HepG2 (cell line): Measurements from ENCODE around the gene DSTN. TPM values are rescaled to one million over a fixed set of nuclear protein-coding genes. Genes with fewer than 3 reads are reported as not detected.

Source experiments
- ARID5B ChIP-seq: IDR thresholded peaks from 2 replicates; pipeline ENCODE4 v1.4.0; 2020; ENCODE audit warnings: mild to moderate bottlenecking, missing genetic modification reagents
- FOSL1 ChIP-seq: sonication (generic); formaldehyde crosslinking; IDR thresholded peaks from 2 replicates; pipeline ENCODE4 v1.9.0; 2021; ENCODE audit warnings: missing genetic modification reagents, borderline replicate concordance
- FOXK2 ChIP-seq: fragments of 450-650 bp; IDR thresholded peaks from 2 replicates; pipeline ENCODE4 v1.6.1; 2016
- IRX3 ChIP-seq: sonication (generic); formaldehyde crosslinking; IDR thresholded peaks from 2 replicates; pipeline ENCODE4 v1.8.1; 2023; ENCODE audit warnings: mild to moderate bottlenecking, low read depth, missing genetic modification reagents, borderline replicate concordance
- KLF6 ChIP-seq: IDR thresholded peaks from 2 replicates; pipeline ENCODE4 v1.8.0; 2016; ENCODE audit warnings: missing biosample characterization, missing genetic modification reagents
- MTERF4 ChIP-seq: sonication (generic); formaldehyde crosslinking; IDR thresholded peaks from 2 replicates; pipeline ENCODE4 v1.8.0; 2023; ENCODE audit warnings: mild to moderate bottlenecking, missing genetic modification reagents
- RBM22 ChIP-seq: fragments of 200-400 bp; formaldehyde crosslinking; optimal IDR thresholded peaks from 2 replicates; pipeline ENCODE3; 2017; ENCODE audit warnings: mild to moderate bottlenecking, low read length, moderate library complexity
- THYN1 ChIP-seq: sonication (generic); formaldehyde crosslinking; IDR thresholded peaks from 2 replicates; pipeline ENCODE4 v1.8.1; 2023; ENCODE audit warnings: low read depth, mild to moderate bottlenecking, moderate library complexity, missing genetic modification reagents, borderline replicate concordance
- ZNF407 ChIP-seq: sonication (generic); formaldehyde crosslinking; IDR thresholded peaks from one replicate; pipeline ENCODE4 v1.5.1; 2020; ENCODE audit warnings: mild to moderate bottlenecking, missing genetic modification reagents; ENCODE audit errors: not compliant biosample characterization
- ZNF512B ChIP-seq: sonication (generic); formaldehyde crosslinking; IDR thresholded peaks from 2 replicates; pipeline ENCODE4 v1.5.1; 2020; ENCODE audit warnings: missing genetic modification reagents, mild to moderate bottlenecking, borderline replicate concordance
- ZNF775 ChIP-seq: sonication (generic); formaldehyde crosslinking; IDR thresholded peaks from 2 replicates; pipeline ENCODE4 v1.4.0; 2020; ENCODE audit warnings: missing genetic modification reagents, mild to moderate bottlenecking, moderate library complexity, borderline replicate concordance
- ZNF891 ChIP-seq: sonication (generic); formaldehyde crosslinking; IDR thresholded peaks from 2 replicates; pipeline ENCODE4 v1.5.0; 2020; ENCODE audit warnings: mild to moderate bottlenecking, missing genetic modification reagents
- polyA plus RNA-seq, 8 experiments: library from polyadenylated mRNA; depleted of rRNA in 3 of 8; stranded (reverse) in 7 of 8; unstranded in 1 of 8; fragments of >200 nt; fragmentation: Illumina TruSeq in 4 of 8; extraction: Trizol in 4 of 8; gene quantifications; 2 replicates each; pipeline versions ENCODE4 v1.2.1 to v1.2.3, GENCODE V29; 2011 to 2016; ENCODE audit warnings: low read depth in 4 of 8, missing spikeins in 1 of 8, mixed read lengths in 1 of 8; ENCODE audit not compliant: insufficient read depth in 1 of 8
- total RNA-seq, 5 experiments: library from RNA; depleted of rRNA; stranded (reverse); fragments of >200 nt; fragmentation: Illumina TruSeq; extraction: Trizol; gene quantifications; 2 replicates each; pipeline ENCODE4 v1.2.3, GENCODE V29; 2016; ENCODE audit warnings: low read depth in 1 of 5

Gene DSTN
- total and polyA plus RNA-seq, 2 of the 13 experiments (the other 11 are each of a cell fraction or from before 2014, with no cell fraction given) = 27.6 to 106 TPM

- peak; percentile 64; the same call in 1 of the 2 replicates for TF ChIP-seq MTERF4
- TF ChIP-seq KLF6 (CRISPR knock-in tag) = no peak
- 0 out of 2 replicates have a peak, but pooled peaks have one; percentile 14 for TF ChIP-seq FOSL1
- TF ChIP-seq ZNF512B (CRISPR knock-in tag) = 0 out of 2 replicates have a peak, but pooled peaks have one; percentile 29
- TF ChIP-seq ZNF775 (CRISPR knock-in tag) = no peak
- no peak for TF ChIP-seq FOXK2
- TF ChIP-seq ZNF407 = peak; percentile 17
- peak; percentile 64; the same call in 1 of the 2 replicates for TF ChIP-seq ZNF891 (CRISPR knock-in tag)
- peak; percentile 77; the same call in 1 of the 2 replicates for TF ChIP-seq THYN1
- TF ChIP-seq ARID5B = no peak
- peak; percentile 63 for TF ChIP-seq RBM22
- TF ChIP-seq IRX3 (CRISPR knock-in tag) = no peak
Observed at GRCh38 chr20:17612287-17612991, 42.6 kb downstream of the DSTN start (continued).
